ENCODE measurements around the gene LHFPL3. TPM values are rescaled to one million over a fixed set of nuclear protein-coding genes. Genes with fewer than 3 reads are reported as not detected.

Gene LHFPL3
- total and polyA plus RNA-seq, 2 experiments from 2014 or later, result not detected

GRCh38 chr7:104784686-104785085 lies 456.3 kb downstream of the LHFPL3 start:
- Histone ChIP-seq H3K9me3 (ENCODE audit: low read depth) (no peaks in the 10 kb centered on the region), H3K27me3 (no peaks in the 10 kb centered on the region), H3K4me1 (ENCODE audit: low read depth) (no peaks in the 10 kb centered on the region), H3K27ac (no peak overlapping the region), H3K4me3 (no peak overlapping the region), H3K36me3 (no peaks in the 10 kb centered on the region)
- DNase-seq (ENCODE audit: low read depth in 1 of 2, low spot score in 1 of 2), result no peak
- no peak for TF ChIP-seq CTCF (IDR thresholded peaks at IDR 0.05; ENCODE audit: low read depth, low read length)

- Histone ChIP-seq H3K4me3 (no peak overlapping the region), H3K9me3 (ENCODE audit: low read depth) (no peaks in the 10 kb centered on the region), H3K27me3 (no peaks in the 10 kb centered on the region), H3K4me1 (ENCODE audit: low read depth) (no peaks in the 10 kb centered on the region), H3K27ac (no peak overlapping the region), H3K36me3 (no peaks in the 10 kb centered on the region)
- no peak for TF ChIP-seq CTCF (IDR thresholded peaks at IDR 0.05; ENCODE audit: low read depth, low read length)
- no peak for DNase-seq (ENCODE audit: low read depth in 1 of 2, low spot score in 1 of 2)
Measured at GRCh38 chr7:104789780-104790179, 461.4 kb downstream of the LHFPL3 start.

GRCh38 chr7:104790440-104790839 lies 462.0 kb downstream of the LHFPL3 start:
- TF ChIP-seq CTCF (IDR thresholded peaks at IDR 0.05; ENCODE audit: low read depth, low read length), result no peak
- no peaks in the 10 kb centered on the region for H3K27me3 ChIP-seq
- H3K4me1 ChIP-seq (ENCODE audit: low read depth), result no peaks in the 10 kb centered on the region
- DNase-seq (ENCODE audit: low read depth in 1 of 2, low spot score in 1 of 2), result no peak
- no peak overlapping the region for H3K4me3 ChIP-seq
- H3K9me3 ChIP-seq (ENCODE audit: low read depth), result no peaks in the 10 kb centered on the region
- H3K36me3 ChIP-seq, result no peaks in the 10 kb centered on the region
- no peak overlapping the region for H3K27ac ChIP-seq

GRCh38 chr7:104791080-104791479 lies 462.7 kb downstream of the LHFPL3 start:
- no peaks in the 10 kb centered on the region for H3K4me1 ChIP-seq (ENCODE audit: low read depth)
- peak in 1 of 2 donors; percentile 13 for DNase-seq (ENCODE audit: low read depth in 1 of 2, low spot score in 1 of 2)
- H3K36me3 ChIP-seq, result no peaks in the 10 kb centered on the region
- H3K27ac ChIP-seq, result no peak overlapping the region
- no peak overlapping the region for H3K4me3 ChIP-seq
- no peak for TF ChIP-seq CTCF (IDR thresholded peaks at IDR 0.05; ENCODE audit: low read depth, low read length)
- H3K9me3 ChIP-seq (ENCODE audit: low read depth), result no peaks in the 10 kb centered on the region
- H3K27me3 ChIP-seq, result no peaks in the 10 kb centered on the region

- Histone ChIP-seq H3K27ac (no peak overlapping the region), H3K36me3 (no peaks in the 10 kb centered on the region), H3K4me1 (ENCODE audit: low read depth) (no peaks in the 10 kb centered on the region), H3K4me3 (no peak overlapping the region), H3K27me3 (no peaks in the 10 kb centered on the region), H3K9me3 (ENCODE audit: low read depth) (no peaks in the 10 kb centered on the region)
- DNase-seq (ENCODE audit: low read depth in 1 of 2, low spot score in 1 of 2), result peak in 1 of 2 donors; percentile 7
- TF ChIP-seq CTCF (IDR thresholded peaks at IDR 0.05; ENCODE audit: low read depth, low read length), result no peak
Measured at GRCh38 chr7:104793066-104793465, 464.7 kb downstream of the LHFPL3 start.

- TF ChIP-seq CTCF (IDR thresholded peaks at IDR 0.05; ENCODE audit: low read depth, low read length), result no peak
- H3K27ac ChIP-seq, result no peak overlapping the region
- H3K27me3 ChIP-seq, result no peaks in the 10 kb centered on the region
- DNase-seq (ENCODE audit: low read depth in 1 of 2, low spot score in 1 of 2), result no peak
- no peaks in the 10 kb centered on the region for H3K9me3 ChIP-seq (ENCODE audit: low read depth)
- no peaks in the 10 kb centered on the region for H3K4me1 ChIP-seq (ENCODE audit: low read depth)
- H3K4me3 ChIP-seq, result no peak overlapping the region
- no peaks in the 10 kb centered on the region for H3K36me3 ChIP-seq
Measured at GRCh38 chr7:104794154-104794553, 465.8 kb downstream of the LHFPL3 start.
